MM.1S (cell line): ENCODE data around the gene PIK3R1.
A peak's percentile ranks its signal among the peaks of the same experiment; 100 is the strongest.

Experiments used
- DNase-seq: peaks from one replicate; pipeline ENCODE4 v3.0.0-alpha.2; 2015
- H2AFZ ChIP-seq: fragments of 300-600 bp; sonication (generic); 2 replicates; pipeline ENCODE4 v1.6.0; 2016; ENCODE audit warnings: antibody characterized with exemption, low read length
- H3F3A ChIP-seq: fragments of 300-600 bp; sonication (generic); 2 replicates; pipeline ENCODE4 v1.6.1; 2016; ENCODE audit warnings: mild to moderate bottlenecking, antibody characterized with exemption, low read length, moderate library complexity, mixed read lengths; ENCODE audit not compliant: insufficient read depth
- H3K27ac ChIP-seq: fragments of 300-600 bp; sonication (generic); 2 replicates; pipeline ENCODE4 v1.5.1; 2016; ENCODE audit warnings: mild to moderate bottlenecking, low read length
- H3K27me3 ChIP-seq: fragments of 300-600 bp; sonication (generic); replicated peaks from 2 replicates; pipeline ENCODE4 v1.6.0; 2016; ENCODE audit warnings: low read length; ENCODE audit not compliant: insufficient read depth
- H3K36me3 ChIP-seq: fragments of 300-600 bp; sonication (generic); replicated peaks from 2 replicates; pipeline ENCODE4 v1.6.1; 2016; ENCODE audit warnings: mild to moderate bottlenecking, low read length, mixed read lengths; ENCODE audit not compliant: insufficient read depth
- H3K4me1 ChIP-seq: fragments of 300-600 bp; sonication (generic); 2 replicates; pipeline ENCODE4 v1.6.1; 2016; ENCODE audit warnings: low read length, mixed read lengths
- H3K4me2 ChIP-seq: fragments of 300-600 bp; sonication (generic); 2 replicates; pipeline ENCODE4 v1.6.0; 2016; ENCODE audit warnings: low read depth, low read length
- H3K4me3 ChIP-seq: fragments of 300-600 bp; sonication (generic); 2 replicates; pipeline ENCODE4 v1.5.1; 2016; ENCODE audit warnings: low read length, mixed read lengths
- H3K79me2 ChIP-seq: fragments of 300-600 bp; sonication (generic); 2 replicates; pipeline ENCODE4 v1.6.1; 2016; ENCODE audit warnings: mixed run types, low read length, mixed read lengths
- H3K9ac ChIP-seq: fragments of 300-600 bp; sonication (generic); 2 replicates; pipeline ENCODE4 v1.6.1; 2016; ENCODE audit warnings: low read length, mixed read lengths
- H3K9me2 ChIP-seq: fragments of 300-600 bp; sonication (generic); replicated peaks from 2 replicates; pipeline ENCODE4 v1.6.1; 2016; ENCODE audit warnings: mild to moderate bottlenecking, low read length, mixed read lengths; ENCODE audit not compliant: insufficient read depth
- H3K9me3 ChIP-seq: fragments of 300-600 bp; sonication (generic); replicated peaks from 2 replicates; pipeline ENCODE4 v1.6.1; 2016; ENCODE audit warnings: mild to moderate bottlenecking, low read length, mixed read lengths; ENCODE audit not compliant: insufficient read depth
- H4K20me1 ChIP-seq: fragments of 300-600 bp; sonication (generic); 2 replicates; pipeline ENCODE4 v1.6.1; 2016; ENCODE audit warnings: mild to moderate bottlenecking, low read length, moderate library complexity, mixed read lengths; ENCODE audit not compliant: insufficient read depth
- EZH2 ChIP-seq: fragments of 300-600 bp; sonication (generic); optimal IDR thresholded peaks from 2 replicates; pipeline ENCODE3; 2017; ENCODE audit warnings: low read depth, mild to moderate bottlenecking, antibody characterized with exemption, low read length, mixed read lengths
- EZH2phosphoT487 ChIP-seq: fragments of 300-600 bp; sonication (generic); IDR thresholded peaks from 2 replicates; pipeline ENCODE4 v1.6.1; 2018; ENCODE audit warnings: antibody characterized with exemption, low read length
- TF ChIP-seq, protein P1 (sequence below): fragments of 300-600 bp; sonication (generic); IDR thresholded peaks from 2 replicates; pipeline ENCODE4 v1.5.1; 2016; ENCODE audit warnings: antibody characterized with exemption, low read length, mixed read lengths

Gene PIK3R1

DNA sequence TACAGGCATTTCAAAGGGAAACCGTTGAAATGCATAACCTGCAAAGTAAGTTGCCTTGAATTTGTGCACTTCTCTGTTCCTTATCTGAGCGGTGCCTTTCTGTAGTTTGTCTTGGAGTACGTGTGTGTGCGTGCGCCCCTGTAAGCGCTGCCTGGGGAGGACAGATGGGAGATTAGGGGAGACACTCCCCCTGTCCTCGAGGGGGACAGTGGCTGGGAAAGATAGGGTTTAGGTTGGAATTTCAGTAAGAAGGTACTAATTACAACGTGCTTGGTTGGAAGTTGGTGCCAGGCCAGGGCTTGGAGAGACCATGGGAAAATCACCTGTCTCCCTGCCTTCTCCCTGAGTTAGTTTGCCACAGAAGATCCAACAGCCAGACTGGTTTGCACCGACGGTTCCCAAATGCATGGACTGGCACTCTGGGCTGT lies 73.2 kb downstream of the PIK3R1 start:
- Histone ChIP-seq H3K4me2 (peak overlapping the region; percentile 93), H3F3A (peaks cover 38% of the 10 kb centered on the region), H4K20me1 (no peaks in the 10 kb centered on the region), H3K36me3 (no peaks in the 10 kb centered on the region; the same call in 1 of the 2 replicates), H3K27ac (peak overlapping the region; percentile 93), H3K27me3 (no peaks in the 10 kb centered on the region), H3K4me3 (peak overlapping the region; percentile 71), H2AFZ (peak overlapping the region; percentile 74), H3K4me1 (peaks cover 37% of the 10 kb centered on the region), H3K9me3 (no peaks in the 10 kb centered on the region), H3K79me2 (peaks cover 3% of the 10 kb centered on the region; the same call in 1 of the 2 replicates), H3K9ac (peak overlapping the region; percentile 62), H3K9me2 (no peaks in the 10 kb centered on the region)
- DNase-seq = no peak
- TF ChIP-seq, protein P1, sequence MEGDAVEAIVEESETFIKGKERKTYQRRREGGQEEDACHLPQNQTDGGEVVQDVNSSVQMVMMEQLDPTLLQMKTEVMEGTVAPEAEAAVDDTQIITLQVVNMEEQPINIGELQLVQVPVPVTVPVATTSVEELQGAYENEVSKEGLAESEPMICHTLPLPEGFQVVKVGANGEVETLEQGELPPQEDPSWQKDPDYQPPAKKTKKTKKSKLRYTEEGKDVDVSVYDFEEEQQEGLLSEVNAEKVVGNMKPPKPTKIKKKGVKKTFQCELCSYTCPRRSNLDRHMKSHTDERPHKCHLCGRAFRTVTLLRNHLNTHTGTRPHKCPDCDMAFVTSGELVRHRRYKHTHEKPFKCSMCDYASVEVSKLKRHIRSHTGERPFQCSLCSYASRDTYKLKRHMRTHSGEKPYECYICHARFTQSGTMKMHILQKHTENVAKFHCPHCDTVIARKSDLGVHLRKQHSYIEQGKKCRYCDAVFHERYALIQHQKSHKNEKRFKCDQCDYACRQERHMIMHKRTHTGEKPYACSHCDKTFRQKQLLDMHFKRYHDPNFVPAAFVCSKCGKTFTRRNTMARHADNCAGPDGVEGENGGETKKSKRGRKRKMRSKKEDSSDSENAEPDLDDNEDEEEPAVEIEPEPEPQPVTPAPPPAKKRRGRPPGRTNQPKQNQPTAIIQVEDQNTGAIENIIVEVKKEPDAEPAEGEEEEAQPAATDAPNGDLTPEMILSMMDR = no peak
- TF ChIP-seq EZH2phosphoT487 (no peak), EZH2 (no peak)

DNA sequence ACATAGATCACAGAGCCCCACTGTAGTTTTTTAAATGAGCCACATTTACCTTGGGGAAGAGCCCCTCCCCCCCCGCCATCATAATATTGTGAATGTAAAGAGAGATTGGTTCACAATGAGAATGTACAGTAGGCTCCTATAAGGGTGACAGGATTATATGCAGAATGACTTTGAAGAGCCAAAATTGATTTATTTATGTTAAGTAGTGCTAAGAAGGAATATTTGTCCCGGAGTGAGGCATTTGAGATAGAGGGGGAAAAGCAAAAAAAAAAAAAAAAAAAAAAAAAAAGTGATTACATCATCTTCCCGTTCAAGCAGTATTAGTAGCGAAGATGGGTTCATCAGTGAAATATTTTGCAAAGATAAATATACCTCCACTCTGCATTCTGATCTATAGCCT lies 73.9 kb downstream of the PIK3R1 start:
- H3K27ac ChIP-seq = no peak overlapping the region
- peak overlapping the region; percentile 71; the same call in 1 of the 2 replicates for H3K4me3 ChIP-seq
- H3K4me2 ChIP-seq = peak overlapping the region; percentile 93; the same call in 1 of the 2 replicates
- H3K27me3 ChIP-seq = no peaks in the 10 kb centered on the region
- no peaks in the 10 kb centered on the region for H3K9me3 ChIP-seq
- H4K20me1 ChIP-seq = no peaks in the 10 kb centered on the region
- DNase-seq = no peak
- no peaks in the 10 kb centered on the region for H3K9me2 ChIP-seq
- H3K4me1 ChIP-seq = peaks cover 37% of the 10 kb centered on the region
- no peak overlapping the region for H2AFZ ChIP-seq
- no peaks in the 10 kb centered on the region; the same call in 1 of the 2 replicates for H3K36me3 ChIP-seq
- peaks cover 3% of the 10 kb centered on the region; the same call in 1 of the 2 replicates for H3K79me2 ChIP-seq
- peaks cover 38% of the 10 kb centered on the region for H3F3A ChIP-seq
- H3K9ac ChIP-seq = no peak overlapping the region
- TF ChIP-seq, protein P1 = no peak
- no peak for TF ChIP-seq EZH2
- no peak for TF ChIP-seq EZH2phosphoT487

DNA sequence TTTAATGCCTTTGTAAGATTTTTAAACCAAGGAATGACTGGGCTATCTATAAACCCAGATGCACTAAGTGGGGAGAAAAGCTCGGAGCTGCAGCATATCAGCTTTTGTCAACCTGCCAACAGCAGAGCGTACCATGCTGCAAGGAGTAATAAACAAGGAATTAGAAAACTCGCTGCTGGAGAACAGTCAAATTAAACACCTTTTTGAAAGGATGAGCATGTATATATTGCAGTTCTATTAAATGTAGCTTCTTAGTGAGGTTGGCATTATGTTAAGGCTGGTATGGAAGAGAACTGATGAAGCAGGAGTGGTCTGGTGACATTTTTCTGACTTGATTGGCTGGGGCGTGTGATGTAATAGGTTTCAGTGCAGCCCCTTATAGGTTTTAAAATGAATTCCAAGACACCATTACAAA lies 74.7 kb downstream of the PIK3R1 start:
- no peak overlapping the region for H3K4me2 ChIP-seq
- TF ChIP-seq EZH2phosphoT487 (no peak), EZH2 (no peak)
- TF ChIP-seq, protein P1 = no peak
- H3F3A ChIP-seq = peaks cover 36% of the 10 kb centered on the region
- no peak overlapping the region for H3K9ac ChIP-seq
- H2AFZ ChIP-seq = no peak overlapping the region
- no peaks in the 10 kb centered on the region; the same call in 1 of the 2 replicates for H3K36me3 ChIP-seq
- H4K20me1 ChIP-seq = no peaks in the 10 kb centered on the region
- H3K27ac ChIP-seq = no peak overlapping the region
- H3K4me1 ChIP-seq = peaks cover 34% of the 10 kb centered on the region
- no peak for DNase-seq
- H3K9me2 ChIP-seq = no peaks in the 10 kb centered on the region
- no peak overlapping the region for H3K4me3 ChIP-seq
- peaks cover 3% of the 10 kb centered on the region; the same call in 1 of the 2 replicates for H3K79me2 ChIP-seq
- no peaks in the 10 kb centered on the region for H3K27me3 ChIP-seq
- H3K9me3 ChIP-seq = no peaks in the 10 kb centered on the region
